GM19035 (cell line): Measurements from ENCODE around the gene PTN.
"Not testable (repeated sequence)": the region's sequence is repeated elsewhere in the genome, so short reads cannot be mapped to it uniquely, and the experiment has no call there.

ENCODE experiments used
- ATAC-seq: cut with Tn5 transposase; IDR thresholded peaks from one replicate; pipeline ENCODE4 v1.9.1; 2021; ENCODE audit not compliant: unreplicated experiment

PTN gene

DNA sequence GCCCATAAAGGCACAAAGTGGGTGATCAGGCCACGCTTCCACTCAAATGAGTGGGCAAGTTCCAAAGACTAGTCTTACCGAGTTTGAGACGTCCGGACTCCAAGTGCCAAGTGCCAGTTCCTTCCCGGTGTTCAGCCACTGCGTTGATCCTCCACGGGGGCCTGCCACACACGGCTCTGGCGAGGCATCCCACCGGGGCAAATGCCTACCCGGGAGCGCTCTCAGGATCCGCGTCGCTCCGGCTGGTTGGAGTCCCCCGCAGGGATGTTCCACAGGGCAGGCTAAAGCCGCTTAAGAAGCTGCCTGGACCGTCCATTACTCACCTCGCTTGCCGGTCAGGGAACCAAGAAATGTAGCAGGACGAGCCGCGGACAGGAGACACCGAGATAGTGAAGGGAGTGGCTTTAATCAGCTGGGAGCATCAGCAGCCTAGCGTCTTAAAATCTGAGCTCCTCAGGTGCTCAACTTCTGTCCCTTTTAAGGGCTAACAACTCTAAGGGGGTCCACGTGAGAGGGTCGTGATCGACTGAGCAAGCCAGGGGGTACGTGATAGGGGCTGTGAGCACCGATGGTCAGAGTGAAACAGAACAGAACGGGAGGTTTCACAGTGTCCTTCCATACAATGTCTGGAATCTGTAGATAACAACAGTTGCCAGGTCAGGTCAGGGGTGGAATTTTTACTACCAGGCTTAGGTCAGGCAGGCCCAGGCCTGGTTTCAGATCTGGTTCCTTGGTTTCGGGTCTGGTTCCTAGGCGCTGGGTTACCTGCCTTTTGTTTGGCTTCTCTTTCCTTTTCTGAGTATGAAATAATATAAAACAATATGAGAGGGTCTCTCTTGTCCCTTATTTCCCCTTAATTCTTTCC lies 75.3 kb downstream of the PTN start:
- ATAC-seq: not testable (repeated sequence)

DNA sequence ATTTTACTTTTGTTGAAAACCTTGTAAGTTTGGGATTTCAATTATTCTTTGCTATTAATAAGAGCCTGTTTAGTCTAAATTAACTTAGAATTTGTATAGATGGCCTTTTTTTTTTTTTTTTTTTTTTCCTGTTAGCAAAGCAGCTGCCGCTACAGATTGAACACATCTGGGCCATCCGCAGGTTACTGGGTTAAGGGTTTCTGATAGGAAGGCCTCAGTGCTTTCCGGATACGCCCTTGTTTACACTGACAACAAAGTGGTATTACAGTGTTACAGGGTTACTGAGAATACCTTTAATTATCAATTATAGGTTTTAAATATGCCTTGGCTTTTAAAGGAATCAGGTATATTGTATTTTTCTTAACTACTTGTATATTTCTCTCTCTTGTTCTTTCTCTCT lies 76.8 kb downstream of the PTN start:
- no peak for ATAC-seq

DNA sequence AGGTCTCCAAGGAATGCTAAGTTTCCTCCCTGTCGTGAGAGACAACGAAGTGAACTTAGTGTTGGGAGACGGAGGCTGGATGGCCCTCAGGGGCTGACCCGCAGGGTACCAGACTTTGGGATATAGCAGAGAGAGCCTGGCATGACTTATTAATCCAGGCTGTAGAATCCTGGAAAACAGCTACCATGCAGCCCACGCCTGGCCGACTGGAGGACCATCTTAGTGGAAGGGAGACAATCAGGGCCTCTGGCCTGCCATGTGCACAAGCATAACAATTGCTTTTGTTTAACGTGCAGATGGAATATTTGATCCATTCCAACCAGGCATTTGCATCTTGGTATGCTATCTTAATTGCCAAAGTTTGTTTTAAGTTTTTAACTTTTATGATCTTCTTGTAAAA lies 78.1 kb downstream of the PTN start:
- not testable (repeated sequence) for ATAC-seq

DNA sequence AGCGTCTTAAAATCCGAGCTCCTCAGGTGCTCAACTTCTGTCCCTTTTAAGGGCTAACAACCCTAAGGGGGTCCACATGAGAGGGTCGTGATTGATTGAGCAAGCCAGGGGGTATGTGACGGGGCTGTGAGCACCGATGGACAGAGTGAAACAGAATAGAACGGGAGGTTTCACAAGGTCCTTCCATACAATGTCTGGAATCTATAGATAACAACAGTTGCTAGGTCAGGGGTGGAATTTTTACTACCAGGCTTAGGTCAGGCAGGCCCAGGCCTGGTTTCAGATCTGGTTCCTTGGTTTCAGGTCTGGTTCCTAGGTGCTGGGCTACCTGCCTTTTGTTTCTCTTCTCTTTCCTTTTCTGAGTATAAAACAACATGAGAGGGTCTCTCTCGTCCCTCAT lies 80.9 kb downstream of the PTN start:
- ATAC-seq: no peak

DNA sequence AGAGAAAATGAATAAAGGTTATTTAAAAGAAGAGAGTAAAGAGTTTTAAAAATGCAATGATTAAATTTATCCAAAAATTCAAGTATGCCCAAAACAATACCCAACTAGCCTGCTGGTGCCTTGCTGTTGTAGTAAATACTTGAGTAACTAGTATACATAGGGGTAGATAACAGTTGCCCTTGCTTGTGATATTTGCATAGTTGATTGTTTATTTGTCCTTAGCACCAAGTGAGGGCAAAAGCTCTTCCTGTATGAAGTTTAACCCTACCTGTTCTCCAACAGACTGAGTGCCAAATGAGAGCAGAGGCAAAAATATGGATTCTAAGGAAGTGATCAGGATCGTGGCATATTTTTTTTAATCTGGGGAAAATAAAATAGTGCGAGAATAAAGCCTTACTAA lies 85.0 kb downstream of the PTN start:
- no peak for ATAC-seq

DNA sequence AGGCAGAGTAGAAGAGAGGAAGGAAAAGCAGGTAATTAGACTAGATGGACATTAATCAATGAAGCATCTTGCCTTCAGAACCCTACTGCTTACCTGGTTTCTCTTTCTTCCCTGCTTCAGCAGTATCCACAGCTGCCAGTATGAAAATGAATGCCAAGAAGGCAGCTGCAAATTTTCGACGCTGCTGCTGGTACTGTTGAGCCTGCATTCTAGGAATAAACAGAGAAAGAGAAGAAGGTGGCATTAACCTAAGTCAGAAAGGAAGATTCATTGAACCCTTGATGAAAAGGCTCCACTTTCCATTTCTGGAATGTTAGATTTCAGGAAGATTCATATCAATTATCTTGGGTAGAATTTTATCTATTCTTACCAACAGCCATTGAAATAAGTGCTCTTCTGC lies 88.8 kb downstream of the PTN start:
- no peak for ATAC-seq

DNA sequence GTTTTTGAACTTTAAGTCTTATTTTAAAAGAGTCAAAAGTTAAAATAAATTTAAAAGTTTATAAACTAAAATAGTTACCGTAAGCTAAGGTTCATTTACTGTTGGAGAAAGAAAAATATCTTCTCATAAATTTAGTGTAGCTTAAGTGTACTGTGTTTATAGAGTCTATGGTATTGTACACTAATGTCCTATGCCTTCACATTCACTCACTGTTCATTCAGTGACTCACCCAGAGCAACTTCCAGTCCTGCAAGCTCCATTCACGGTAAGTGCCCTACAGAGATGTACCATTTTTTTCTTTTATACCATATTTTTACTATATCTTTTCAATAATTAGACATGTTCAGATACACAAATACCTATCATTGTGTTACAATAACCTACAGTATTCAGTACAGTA lies 97.6 kb downstream of the PTN start:
- ATAC-seq: no peak

DNA sequence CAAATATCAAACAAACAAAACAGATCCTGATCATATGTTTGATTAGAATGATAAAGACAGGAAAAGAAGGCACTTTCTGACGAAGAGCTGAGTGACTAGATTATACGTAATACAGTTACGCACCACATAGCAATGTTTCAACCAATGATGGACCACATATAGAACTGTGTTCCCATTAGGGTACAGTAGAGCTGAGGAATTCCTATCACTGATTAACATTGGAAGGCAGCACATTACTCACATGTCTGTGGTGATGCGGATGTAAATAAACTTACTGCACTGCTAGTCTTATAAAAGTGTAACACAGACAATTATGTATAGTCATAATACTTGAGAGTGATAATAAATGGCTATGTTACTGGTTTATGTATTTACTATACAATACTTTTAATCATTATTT lies 98.3 kb downstream of the PTN start:
- no peak for ATAC-seq

DNA sequence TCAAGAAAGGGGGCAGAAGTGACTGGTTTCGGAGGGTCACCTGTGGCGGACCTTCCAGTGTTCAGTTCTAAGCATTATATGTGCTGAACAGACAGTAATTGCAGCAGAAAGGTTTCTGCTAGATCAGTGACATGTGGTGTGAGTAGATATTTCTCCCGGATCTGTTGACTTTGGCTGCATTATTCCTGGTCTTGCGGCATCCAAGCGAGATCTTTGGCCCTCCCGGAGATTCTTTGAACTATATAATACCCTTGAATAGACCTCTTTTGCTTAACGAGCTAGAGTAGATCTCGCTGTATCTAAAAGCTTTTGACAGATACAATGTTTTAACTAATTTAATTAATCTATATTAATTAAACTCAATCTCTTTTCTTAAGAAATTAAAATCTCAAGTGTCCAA lies 99.8 kb downstream of the PTN start:
- no peak for ATAC-seq

DNA sequence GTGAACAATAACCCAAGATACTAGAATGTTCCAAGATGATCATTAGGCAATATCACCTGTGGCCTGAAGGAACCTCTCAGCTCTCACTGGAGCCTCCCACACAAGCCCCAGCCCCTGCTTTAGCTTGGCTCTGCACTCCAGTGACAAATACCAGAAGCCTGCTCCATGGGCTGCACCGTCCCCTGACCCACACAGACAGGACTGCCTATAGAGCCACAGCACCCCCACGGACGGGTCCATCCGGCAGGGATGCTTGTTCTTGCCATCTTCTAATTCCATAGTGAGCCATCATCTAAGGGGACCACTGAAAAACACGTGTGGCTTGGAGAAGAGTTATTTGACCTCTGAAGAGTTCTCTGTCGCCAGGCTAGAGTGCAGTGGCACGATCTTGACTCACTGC lies 100.9 kb downstream of the PTN start:
- no peak for ATAC-seq

DNA sequence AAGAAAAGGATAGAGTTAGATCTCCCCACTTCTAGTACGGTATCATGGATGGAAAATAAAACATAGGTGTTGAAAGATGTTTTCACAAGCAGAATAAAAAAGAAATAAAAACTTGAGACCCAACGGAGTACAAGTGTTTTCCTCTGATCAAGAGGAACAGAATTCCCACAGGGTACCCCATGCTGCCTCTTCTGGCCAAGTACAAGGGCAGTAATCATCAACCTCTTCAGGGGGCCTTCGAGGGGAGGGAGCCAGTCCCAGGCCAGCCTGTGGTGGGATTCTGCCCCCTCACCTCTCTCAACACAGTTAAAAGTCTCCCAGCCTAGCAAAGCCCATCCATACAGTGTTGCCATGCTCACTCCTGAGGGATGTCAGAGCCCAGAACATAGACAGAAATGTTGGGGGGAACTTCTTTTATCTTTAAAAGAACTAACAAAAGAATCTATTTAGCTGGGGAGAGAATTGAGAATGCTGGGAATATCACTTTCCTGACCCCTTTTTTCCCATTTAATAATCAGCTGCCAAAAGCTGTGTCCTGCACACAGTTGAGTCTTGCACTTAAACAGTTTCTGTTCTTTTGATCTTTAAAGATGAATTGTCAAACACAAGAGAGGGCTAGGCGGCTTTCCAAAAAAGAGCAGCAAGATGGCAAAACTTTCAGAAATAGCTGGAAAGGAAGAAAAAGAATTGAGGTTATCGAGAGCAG lies 101.7 kb downstream of the PTN start:
- ATAC-seq: no peak

DNA sequence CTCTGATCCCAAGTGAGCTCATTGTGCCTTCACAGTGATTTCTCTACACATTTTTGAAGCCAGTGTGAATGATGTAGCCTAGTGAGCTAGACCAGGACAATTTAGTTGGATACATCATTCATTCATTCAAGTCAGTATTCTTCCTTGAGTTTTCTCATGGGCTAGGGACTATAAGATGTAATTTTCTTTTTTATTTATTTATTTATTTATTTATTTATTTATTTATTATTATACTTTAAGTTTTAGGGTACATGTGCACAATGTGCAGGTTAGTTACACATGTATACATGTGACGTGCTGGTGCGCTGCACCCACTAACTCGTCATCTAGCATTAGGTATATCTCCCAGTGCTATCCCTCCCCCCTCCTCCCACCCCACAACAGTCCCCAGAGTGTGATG lies 104.3 kb downstream of the PTN start:
- not testable (repeated sequence) for ATAC-seq

DNA sequence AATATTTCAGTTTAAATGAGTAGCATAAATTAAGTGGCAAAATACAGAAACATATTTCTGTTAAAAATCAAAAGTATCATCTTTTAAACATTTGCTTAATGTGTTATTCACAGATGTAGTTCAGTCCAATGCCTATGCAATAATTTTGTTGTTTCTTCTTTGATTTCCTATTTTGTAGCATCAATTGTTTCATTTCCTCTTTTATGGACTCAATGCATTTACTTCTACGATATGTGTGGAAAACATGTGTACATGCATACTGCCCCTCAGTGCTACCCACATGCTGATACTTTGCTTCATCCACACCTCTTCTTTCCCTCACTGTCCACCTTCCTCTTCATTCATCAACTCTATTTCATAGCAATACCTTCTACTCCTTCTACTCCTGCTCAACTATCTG lies 108.1 kb downstream of the PTN start:
- ATAC-seq: no peak

DNA sequence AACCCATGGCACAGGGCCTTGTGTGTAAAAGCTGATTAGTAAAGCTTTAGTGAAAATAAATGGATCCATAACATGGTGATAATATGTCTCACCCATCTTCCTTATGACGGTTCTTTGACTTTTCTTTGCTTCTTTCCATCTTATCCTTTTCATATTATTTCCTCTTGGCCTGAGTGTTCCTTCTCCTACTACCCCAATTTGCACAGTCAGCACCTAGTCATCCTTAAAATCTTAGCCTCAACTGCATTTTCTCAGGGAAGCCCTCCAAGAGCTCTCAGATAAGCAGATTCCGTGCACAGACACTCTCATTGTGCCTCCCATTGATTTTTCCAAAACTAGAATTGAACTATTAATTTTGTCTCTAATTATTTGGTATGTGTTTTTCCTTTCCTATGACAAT lies 112.4 kb downstream of the PTN start:
- no peak for ATAC-seq

DNA sequence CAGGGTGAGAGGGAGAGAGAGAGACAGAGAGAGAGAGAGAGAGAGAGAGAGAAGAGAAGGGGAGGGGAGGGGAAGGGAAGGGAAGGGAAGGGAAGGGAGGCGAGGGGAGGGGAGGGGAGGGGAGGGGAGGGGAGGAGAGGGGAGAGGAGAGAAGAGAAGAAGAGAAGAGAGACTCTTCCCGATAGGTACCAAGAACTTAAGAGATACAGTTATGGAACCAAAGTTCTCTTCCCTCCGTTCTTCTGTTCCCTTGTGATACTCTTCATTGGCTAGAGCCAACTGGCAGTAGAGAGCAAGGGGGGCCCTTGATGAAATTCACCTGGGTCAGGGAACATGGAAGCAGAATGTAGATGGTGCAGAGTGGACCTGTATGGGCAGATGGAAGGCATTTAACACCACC lies 122.1 kb downstream of the PTN start:
- ATAC-seq: no peak

DNA sequence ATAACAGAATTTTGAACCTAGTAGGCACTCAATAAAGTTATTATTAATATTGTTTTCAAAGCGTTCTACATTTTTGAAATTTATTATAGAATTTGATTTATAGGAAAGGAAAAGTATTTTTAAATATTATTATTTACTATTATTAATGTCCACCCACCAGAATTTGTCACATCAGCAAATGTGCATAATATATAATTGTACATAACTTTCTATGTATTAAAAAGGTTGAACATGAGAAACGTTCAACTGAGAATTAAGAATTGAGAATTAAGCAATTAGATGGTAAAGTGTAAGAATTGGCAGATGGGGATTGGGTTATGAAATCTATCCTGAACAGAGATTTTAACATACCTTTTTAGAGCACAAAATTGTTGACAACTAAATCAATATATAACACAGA lies 129.8 kb downstream of the PTN start:
- ATAC-seq: no peak

DNA sequence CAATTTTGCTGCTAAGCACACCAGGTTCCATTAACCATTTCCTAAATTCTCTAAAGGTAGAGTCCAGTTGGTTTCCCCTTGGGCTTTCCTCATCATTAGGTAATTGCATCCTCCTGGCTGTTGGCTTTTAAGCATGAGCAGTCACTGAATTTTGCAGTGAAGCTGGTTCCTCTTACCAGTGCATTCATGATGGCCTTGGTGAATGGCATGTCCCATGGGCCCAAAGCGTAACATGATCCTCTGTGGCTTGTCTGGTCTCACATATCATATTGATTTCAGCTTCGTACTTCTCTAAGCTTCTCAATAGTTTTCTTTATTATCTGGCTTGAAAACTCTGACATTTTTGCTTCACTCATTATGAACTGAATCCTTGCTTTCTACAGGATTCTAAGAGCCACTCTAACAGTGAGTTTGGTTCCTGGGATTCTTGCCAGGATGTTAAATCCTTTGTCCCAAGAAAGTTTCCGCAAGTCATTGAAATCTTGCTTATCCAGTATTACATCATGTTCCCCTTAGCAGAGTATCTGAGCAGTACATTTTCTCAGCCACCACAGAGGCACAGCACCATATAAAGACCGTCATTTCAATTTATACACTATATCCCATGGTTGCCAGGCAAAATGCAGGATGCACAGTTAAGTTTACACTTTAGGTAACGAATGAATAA lies 134.2 kb downstream of the PTN start:
- no peak for ATAC-seq

DNA sequence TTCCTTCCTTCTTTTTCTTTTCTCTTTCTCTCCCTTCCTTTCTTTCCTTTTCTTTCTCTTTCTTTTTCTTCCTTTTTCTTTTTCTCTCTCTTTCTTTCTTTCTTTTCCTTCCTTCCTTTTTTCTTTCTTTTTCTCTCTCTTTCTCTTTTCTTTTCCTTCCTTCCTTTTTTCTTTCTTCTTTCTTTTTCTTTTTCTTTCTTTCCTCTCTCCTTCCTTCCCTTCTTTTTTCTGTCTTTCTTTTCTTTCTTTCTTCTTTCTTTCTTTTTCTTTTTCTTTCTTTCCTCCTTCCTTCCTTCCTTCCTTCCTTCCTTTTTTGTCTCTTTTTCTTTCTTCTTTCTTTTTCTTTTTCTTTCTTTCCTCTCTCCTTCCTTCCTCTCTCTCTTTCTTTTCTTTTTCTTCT lies 136.8 kb downstream of the PTN start:
- no peak for ATAC-seq

DNA sequence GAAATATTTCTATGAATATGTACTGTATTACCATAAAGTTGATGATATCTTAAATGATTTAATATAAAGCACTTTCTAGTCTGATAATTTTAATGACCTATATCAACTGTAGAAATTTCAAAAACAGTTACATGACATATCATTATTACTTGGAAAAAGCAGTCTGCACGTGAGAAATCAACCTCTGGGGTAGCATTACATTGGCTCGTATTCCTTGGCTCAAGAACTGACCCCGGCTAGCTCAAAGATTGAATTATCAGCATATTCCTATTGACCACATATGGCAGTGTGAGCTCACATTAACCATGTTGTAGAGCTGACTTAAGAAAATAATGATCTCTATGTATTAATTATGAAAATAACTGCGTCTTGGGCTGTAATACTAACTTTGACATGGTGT lies 139.3 kb downstream of the PTN start:
- no peak for ATAC-seq

DNA sequence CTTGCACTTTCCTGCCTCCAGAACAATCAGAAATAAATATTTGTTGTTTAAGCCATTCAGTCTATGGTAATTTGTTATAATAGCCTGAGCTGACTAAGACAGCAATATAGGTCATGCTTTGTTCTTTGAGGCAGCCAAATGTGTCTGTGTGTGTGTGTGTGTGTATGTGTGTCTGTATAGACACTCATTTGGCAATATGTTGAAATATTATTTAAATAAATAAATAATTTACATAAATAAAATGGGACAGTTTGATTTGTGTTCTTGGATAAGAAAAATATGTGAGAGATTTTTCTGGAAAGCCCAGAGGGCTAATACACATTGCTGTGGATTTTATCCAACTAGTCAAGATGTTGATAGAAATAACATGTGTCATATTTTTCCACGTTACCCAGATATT lies 140.2 kb downstream of the PTN start:
- no peak for ATAC-seq

DNA sequence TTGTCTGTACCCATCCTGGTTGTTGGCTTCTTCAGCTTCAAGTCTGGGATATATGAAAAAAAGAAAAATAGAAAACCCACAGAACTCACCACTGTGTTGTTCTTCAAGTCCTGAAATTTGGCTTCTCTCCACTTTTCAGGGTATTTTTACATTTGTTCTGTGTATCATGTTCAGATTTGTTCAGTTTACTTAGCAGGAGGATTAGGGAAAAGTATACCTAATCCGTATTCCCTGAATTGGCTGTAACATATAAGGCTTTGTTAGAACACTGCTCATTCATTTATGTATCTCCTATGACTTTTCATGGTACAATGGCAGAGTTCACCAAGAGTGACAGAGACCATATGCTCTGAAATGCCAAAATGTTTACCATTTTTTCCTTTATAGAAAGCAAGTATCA lies 146.9 kb downstream of the PTN start:
- no peak for ATAC-seq

DNA sequence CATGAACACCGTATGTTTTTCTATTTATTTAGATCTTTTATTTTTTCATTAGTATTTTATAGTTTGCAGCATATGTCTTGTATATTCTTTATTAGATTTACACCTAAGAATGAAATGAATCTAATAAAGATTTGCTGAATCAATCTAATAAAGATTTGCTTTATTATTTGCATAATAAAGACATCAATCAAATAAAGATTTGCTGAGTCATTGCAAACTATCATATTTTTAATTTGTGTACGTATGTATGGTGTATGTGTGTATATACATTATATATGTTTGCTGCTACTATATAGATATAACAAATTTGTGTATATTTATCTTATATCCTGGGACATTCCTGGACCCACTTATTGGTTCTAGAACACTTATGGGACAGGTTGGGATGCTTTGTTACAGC lies 147.5 kb downstream of the PTN start:
- ATAC-seq: no peak
